HG03060 (cell line): ENCODE measurements around the gene IFI44.

Experiments used
- ATAC-seq: cut with Tn5 transposase; IDR thresholded peaks from one replicate; pipeline ENCODE4 v1.9.1; 2021; ENCODE audit warnings: low read depth, moderate number of reproducible peaks; ENCODE audit not compliant: unreplicated experiment

IFI44 gene

GRCh38 chr1:78691995-78692747 lies 42.5 kb downstream of the IFI44 start:
- ATAC-seq: no peak

- ATAC-seq: no peak
Observed at GRCh38 chr1:78699813-78700212, 50.2 kb downstream of the IFI44 start.

- no peak for ATAC-seq
Observed at GRCh38 chr1:78702426-78702825, 52.8 kb downstream of the IFI44 start.

- no peak for ATAC-seq
Observed at GRCh38 chr1:78703806-78704205, 54.2 kb downstream of the IFI44 start.

- ATAC-seq: no peak
Observed at GRCh38 chr1:78712467-78713051, 62.9 kb downstream of the IFI44 start.

- ATAC-seq: no peak
Observed at GRCh38 chr1:78713297-78713696, 63.7 kb downstream of the IFI44 start.
